GM12864 (cell line): Measurements from ENCODE around the gene KIAA1217.

Experiments
- DNase-seq: peaks from one replicate; pipeline ENCODE4 v3.0.0-alpha.2; 2011; ENCODE audit warnings: low read depth
- H3K4me3 ChIP-seq: 2 replicates; pipeline ENCODE4 v1.5.1; 2011; ENCODE audit warnings: mild to moderate bottlenecking, low read depth, low read length, control low read depth
- CTCF ChIP-seq: IDR thresholded peaks from 2 replicates; pipeline ENCODE4 v1.5.1; 2011; ENCODE audit warnings: low read depth, mild to moderate bottlenecking, moderate library complexity, low read length, control low read depth, inconsistent platforms; ENCODE audit errors: missing control alignments

The KIAA1217 gene

GRCh38 chr10:24239289-24240040, 30.5 kb downstream of the KIAA1217 start:
- no peak overlapping the region for H3K4me3 ChIP-seq
- DNase-seq, result no peak
- no peak for TF ChIP-seq CTCF

GRCh38 chr10:24240041-24240751, 31.3 kb downstream of the KIAA1217 start:
- DNase-seq, result no peak
- H3K4me3 ChIP-seq, result no peak overlapping the region
- no peak for TF ChIP-seq CTCF

GRCh38 chr10:24241536-24242040, 32.6 kb downstream of the KIAA1217 start:
- no peak for DNase-seq
- H3K4me3 ChIP-seq, result no peak overlapping the region
- no peak for TF ChIP-seq CTCF

- DNase-seq, result no peak
- no peak overlapping the region for H3K4me3 ChIP-seq
- TF ChIP-seq CTCF, result no peak
These were observed 33.6 kb downstream of the KIAA1217 start for GRCh38 chr10:24242562-24242961.

GRCh38 chr10:24246365-24246764, 37.4 kb downstream of the KIAA1217 start:
- no peak for DNase-seq
- no peak overlapping the region for H3K4me3 ChIP-seq
- no peak for TF ChIP-seq CTCF

GRCh38 chr10:24247841-24248240, 38.9 kb downstream of the KIAA1217 start:
- H3K4me3 ChIP-seq, result no peak overlapping the region
- no peak for TF ChIP-seq CTCF
- no peak for DNase-seq
